H7 (cell line): ENCODE results near the gene PLIN3. TPM values are rescaled to one million over a fixed set of nuclear protein-coding genes. Genes with fewer than 3 reads are reported as not detected.
"Not testable (repeated sequence)": the region's sequence is repeated elsewhere in the genome, so short reads cannot be mapped to it uniquely, and the experiment has no call there.

ENCODE experiments used
- DNase-seq: peaks from one replicate; pipeline ENCODE4 v3.0.0; 2012
- H3K27me3 ChIP-seq: 2 replicates; pipeline ENCODE4 v1.6.0; 2011; ENCODE audit warnings: mild to moderate bottlenecking, low read length; ENCODE audit not compliant: control insufficient read depth, insufficient read depth
- H3K36me3 ChIP-seq: replicated peaks from 2 replicates; pipeline ENCODE4 v1.5.1; 2011; ENCODE audit warnings: low read length; ENCODE audit not compliant: control insufficient read depth, insufficient read depth
- H3K4me3 ChIP-seq: 2 replicates; pipeline ENCODE4 v1.5.1; 2011; ENCODE audit warnings: low read depth, mild to moderate bottlenecking, control low read depth, low read length, moderate library complexity; ENCODE audit not compliant: insufficient read depth
- total RNA-seq: library from RNA; depleted of rRNA; stranded (reverse); fragments of >200 nt; shearing (Covaris generic); gene quantifications from 2 replicates; pipeline ENCODE4 v1.2.3, GENCODE V29; 2014

PLIN3 gene
- total RNA-seq, 1 experiment from 2014 or later, result 95.2 TPM

- Histone ChIP-seq H3K4me3 (no peak overlapping the region), H3K27me3 (no peaks in the 10 kb centered on the region), H3K36me3 (peaks cover 12% of the 10 kb centered on the region)
- no peak for DNase-seq
Observed at GRCh38 chr19:4844348-4845179, 22.9 kb downstream of the PLIN3 start.

DNA sequence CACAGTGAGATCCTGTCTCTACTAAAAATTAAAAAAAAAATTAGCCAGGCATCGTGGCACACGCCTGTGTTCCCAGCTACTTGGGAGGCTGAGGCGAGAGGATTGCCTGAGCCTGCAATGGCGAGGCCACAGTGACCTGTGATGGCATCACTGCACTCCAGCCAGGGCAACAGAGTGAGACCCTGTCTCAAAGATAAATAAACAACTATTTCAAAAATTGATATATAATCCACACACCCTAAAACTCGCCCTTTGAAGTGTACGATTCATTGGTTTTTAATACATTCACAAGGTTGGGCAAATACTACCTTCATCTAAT lies 23.9 kb downstream of the PLIN3 start:
- Histone ChIP-seq H3K4me3 (no peak overlapping the region), H3K27me3 (no peaks in the 10 kb centered on the region), H3K36me3 (peaks cover 14% of the 10 kb centered on the region)
- DNase-seq, result no peak

- H3K4me3 ChIP-seq, result no peak overlapping the region
- peaks cover 4% of the 10 kb centered on the region for H3K36me3 ChIP-seq
- no peaks in the 10 kb centered on the region for H3K27me3 ChIP-seq
- DNase-seq, result peak; percentile 19
Observed at GRCh38 chr19:4839192-4839591, 28.3 kb downstream of the PLIN3 start.

GRCh38 chr19:4832776-4833175 lies 34.7 kb downstream of the PLIN3 start:
- DNase-seq, result no peak
- Histone ChIP-seq H3K36me3 (no peaks in the 10 kb centered on the region), H3K4me3 (no peak overlapping the region), H3K27me3 (peaks cover 12% of the 10 kb centered on the region)

DNA sequence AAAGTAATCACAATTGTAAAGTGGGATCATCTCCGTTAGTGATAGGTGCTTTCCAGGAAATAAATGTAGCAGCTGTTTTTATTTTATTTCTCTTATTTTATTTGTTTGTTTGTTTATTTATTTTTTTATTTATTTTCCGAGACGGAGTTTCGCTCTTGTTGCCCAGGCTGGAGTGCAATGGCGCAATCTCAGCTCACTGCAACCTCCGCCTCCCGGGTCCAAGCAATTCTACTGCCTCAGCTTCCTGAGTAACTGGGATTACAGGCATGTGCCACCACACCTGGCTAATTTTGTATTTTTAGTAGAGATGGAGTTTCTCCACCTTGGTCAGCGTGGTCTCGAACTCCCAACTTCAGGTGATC lies 35.5 kb downstream of the PLIN3 start:
- not testable (repeated sequence) for DNase-seq, H3K36me3 ChIP-seq
- peaks cover 12% of the 10 kb centered on the region for H3K27me3 ChIP-seq
- H3K4me3 ChIP-seq, result peak overlapping the region; percentile 57

GRCh38 chr19:4831304-4831978 lies 36.0 kb downstream of the PLIN3 start, which contains the start of gene TICAM1:
Gene TICAM1 (minus strand): TSS chr19:4831712. CDS start chr19:4818377, 13,335 bp downstream.
- DNase-seq, result peak; percentile 85
- Histone ChIP-seq H3K27me3 (peaks cover 12% of the 10 kb centered on the region), H3K4me3 (peak within 1 kb of the TSS; percentile 57), H3K36me3 (no peaks in the 10 kb centered on the region)

DNA sequence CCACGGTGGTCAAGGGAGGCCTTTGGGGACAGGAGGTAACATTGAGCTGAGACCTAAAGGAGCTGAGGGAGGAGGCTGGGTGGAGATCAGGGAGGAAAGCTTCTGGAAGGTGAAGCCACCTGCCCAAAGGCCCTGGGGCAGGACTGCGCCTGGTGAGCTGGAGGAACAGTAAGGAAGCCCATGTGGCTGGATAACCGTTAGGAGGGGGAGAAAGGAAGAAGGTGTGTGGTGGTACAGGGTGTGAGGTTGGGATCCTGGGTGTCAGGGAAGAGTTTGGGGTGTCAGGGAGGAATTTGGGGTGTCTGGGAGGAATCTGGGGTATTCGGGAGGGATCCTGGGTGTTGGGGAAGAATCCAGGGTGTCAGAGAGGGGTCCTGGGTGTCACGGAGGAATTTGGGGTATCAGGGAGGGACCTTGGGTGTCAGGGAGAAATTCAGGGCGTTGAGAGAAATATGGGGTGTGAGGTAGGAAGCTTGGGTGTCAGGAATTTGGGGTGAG lies 36.6 kb downstream of the PLIN3 start:
- Histone ChIP-seq H3K27me3 (peaks cover 12% of the 10 kb centered on the region), H3K4me3 (no peak overlapping the region), H3K36me3 (no peaks in the 10 kb centered on the region)
- DNase-seq, result peak; percentile 30

DNA sequence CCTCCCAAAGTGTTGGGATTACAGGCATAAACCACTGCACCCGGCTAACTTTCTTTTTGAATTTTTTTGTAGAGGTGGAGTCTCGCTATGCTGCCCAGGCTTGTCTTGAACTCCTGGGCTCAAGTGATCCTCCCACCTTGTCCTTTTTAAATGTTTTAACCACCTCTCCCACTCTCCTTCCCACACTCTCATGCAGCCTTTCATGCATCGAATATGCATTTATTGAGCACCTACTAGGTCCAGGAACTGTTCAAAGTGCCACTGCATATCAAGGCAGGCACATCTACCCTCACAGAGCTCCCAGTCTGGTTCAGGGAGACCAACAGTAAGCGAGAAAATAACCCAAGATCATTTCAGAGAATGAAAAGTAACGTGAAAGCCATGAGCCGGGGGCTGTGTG lies 37.1 kb downstream of the PLIN3 start:
- Histone ChIP-seq H3K27me3 (peaks cover 12% of the 10 kb centered on the region), H3K4me3 (no peak overlapping the region), H3K36me3 (no peaks in the 10 kb centered on the region)
- DNase-seq, result no peak

DNA sequence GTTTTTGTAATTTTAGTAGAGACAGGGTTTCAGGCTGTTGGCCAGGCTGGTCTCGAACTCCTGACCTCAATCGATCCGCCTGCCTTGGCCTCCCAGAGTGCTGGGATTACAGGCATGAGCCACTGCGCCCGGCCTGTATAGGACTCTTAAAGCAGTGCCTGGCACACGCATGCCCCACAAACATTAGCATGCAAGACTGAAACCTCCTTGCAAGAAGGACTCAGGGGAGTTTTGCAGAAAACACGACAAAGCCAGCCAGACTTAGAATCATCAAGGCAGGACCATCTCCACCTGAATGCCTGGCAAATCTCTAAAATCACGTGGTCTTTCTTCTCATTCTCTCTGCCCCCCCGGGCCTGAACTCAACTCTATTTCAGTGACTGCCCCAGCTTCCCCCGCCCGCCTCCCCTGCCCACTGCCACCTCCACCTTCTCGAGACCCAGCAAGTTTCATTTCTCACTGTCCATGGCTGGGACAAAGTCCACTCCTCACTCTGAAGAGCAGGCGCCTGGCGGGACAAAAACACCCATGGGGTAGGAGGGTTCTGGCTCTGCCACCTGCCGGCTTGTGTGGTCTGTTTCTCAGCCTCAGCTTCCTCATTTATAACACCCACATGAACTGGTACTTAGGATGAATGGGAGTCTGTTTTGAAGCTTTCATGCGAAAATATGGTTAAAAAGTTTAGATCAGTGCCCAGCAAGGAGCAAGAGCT lies 38.3 kb downstream of the PLIN3 start:
- no peaks in the 10 kb centered on the region for H3K36me3 ChIP-seq
- no peak overlapping the region for H3K4me3 ChIP-seq
- DNase-seq, result peak; percentile 38
- H3K27me3 ChIP-seq, result peaks cover 12% of the 10 kb centered on the region

DNA sequence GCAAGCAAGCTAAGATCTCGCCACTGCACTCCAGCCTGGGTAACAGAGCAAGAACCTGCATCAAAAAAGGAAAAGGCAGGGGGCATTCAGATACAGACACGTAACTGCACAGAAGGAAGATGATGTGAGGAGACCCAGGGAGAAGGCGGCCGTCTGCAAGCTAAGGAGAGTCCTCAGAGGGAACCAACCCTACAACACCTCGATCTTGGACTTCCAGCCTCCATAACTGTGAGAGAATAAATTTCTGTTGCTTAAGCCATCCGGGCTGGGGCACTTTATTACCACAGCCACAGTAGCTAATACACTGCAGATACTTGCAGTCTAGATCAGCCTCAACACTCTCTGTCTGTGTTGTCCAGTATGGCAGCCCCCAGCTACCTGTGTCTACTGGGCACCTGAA lies 43.9 kb downstream of the PLIN3 start:
- no peaks in the 10 kb centered on the region for H3K36me3 ChIP-seq
- no peak for DNase-seq
- H3K4me3 ChIP-seq, result no peak overlapping the region
- H3K27me3 ChIP-seq, result no peaks in the 10 kb centered on the region

- H3K4me3 ChIP-seq, H3K36me3 ChIP-seq, DNase-seq, H3K27me3 ChIP-seq: not testable (repeated sequence)
Observed at GRCh38 chr19:4822354-4822753, 45.1 kb downstream of the PLIN3 start.

DNA sequence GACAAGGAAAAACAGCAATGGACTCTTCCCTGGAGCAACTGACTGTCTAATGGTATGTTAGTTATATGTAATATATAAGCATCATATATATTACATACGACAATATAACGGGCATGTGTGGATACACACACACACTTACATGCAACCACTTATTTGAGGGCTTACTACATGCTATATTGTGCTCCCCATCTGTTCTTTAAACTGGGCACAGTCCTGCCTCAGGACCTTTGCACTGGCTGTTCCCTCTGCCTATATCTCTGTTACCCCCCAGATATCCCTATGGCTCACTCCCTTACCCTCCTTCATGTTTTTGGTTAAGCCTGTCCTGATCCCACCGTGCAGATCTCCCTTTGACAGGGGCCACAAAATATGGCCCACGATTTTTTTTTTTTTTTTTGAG lies 46.2 kb downstream of the PLIN3 start:
- no peak for DNase-seq
- Histone ChIP-seq H3K4me3 (no peak overlapping the region), H3K27me3 (peaks cover 2% of the 10 kb centered on the region; the same call in 1 of the 2 replicates), H3K36me3 (no peaks in the 10 kb centered on the region)

DNA sequence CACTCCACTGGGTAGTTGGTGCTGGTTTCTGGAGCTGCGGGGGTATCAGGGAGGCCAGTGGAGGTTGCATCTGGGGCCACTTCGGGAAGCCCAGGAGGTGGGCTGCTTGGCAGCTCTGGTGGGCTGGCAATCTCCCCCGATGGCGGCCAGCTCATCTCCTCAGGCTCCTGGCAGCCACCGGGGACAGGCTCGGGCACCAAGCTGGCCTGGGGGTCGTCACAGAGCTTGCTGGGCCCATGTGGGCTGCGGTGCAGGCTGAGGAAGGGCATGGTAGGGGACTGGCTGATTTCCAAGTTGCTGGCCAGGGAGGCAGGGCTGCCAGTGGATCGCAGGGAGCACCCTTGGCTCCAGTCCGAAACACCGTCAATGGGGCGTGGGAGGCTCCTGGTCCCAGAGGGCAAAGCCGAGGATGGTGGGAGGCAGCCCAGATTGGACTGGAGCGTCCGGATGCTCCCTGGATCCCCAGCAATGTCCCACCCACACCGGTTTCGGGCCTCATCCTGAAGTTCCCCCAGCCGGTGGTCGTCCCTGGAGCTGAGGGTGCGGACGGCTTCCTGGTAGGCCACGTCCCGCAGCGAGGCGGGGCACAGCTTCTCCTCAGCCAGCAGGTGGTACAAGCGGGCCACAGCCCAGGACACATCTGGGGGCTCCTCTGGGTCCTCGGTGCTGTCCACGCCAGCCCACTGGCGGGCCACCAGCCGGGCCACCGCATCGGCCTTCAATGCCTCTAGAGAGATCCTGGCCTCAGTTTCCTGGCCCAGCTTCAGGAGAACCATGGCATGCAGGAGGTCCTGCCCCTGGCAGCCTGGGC lies 49.8 kb downstream of the PLIN3 start:
- H3K36me3 ChIP-seq, result no peaks in the 10 kb centered on the region
- H3K27me3 ChIP-seq, result peaks cover 2% of the 10 kb centered on the region; the same call in 1 of the 2 replicates
- H3K4me3 ChIP-seq, result no peak overlapping the region
- peak; percentile 56 for DNase-seq

GRCh38 chr19:4816950-4817278 lies 50.6 kb downstream of the PLIN3 start:
- Histone ChIP-seq H3K36me3 (no peaks in the 10 kb centered on the region), H3K27me3 (peaks cover 2% of the 10 kb centered on the region; the same call in 1 of the 2 replicates), H3K4me3 (no peak overlapping the region)
- peak; percentile 51 for DNase-seq
